Measurements from ENCODE around the gene ZNF451. TPM values are rescaled to one million over a fixed set of nuclear protein-coding genes. Genes with fewer than 3 reads are reported as not detected.

Gene ZNF451
- total RNA-seq, 1 experiment from 2014 or later = 92.3 TPM

DNA sequence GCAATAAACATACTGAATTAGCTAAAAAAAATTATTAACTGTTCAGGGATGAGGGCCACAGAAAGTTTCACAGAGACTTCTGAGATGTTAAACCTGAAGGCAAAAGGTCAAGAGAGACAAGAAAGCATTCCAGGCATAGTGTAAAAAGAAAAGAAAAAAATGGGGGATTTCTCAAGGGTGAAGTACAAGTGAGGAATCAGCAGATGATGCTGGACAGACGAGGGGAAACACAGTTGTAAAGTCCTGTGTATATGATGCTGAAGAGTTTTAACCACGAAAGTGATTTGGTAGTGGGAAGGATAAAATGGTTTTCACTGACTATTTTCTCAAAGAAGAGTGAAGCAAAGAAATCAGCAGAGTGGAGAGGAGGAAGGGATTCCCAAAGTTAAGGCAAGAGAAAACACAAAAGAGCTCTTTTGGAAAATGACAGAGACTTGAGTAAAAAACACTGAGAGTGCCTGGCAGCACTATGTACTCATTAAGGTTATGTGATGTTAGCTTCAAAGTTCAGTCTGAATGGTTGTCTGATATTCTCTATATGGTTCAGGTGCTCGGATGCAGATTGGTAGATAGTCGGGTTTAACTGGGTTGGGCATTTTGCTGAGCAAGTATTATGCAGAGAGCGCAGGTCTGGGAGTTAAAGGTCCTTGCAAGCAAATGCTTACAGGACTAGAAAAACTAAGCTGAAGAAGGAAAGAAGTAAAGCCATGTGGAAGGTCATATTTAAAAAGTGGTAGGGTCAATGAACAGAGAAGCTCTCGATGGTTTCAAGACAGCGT lies 115.8 kb downstream of the ZNF451 start:
- Histone ChIP-seq H3K36me3 (ENCODE audit: insufficient read depth, low read length) (no peaks in the 10 kb centered on the region), H4K20me1 (ENCODE audit: insufficient read depth, low read depth, low read length) (no peaks in the 10 kb centered on the region; the same call in 1 of the 2 replicates), H3K4me2 (ENCODE audit: low read depth, low read length, poor library complexity, severe bottlenecking) (no peak overlapping the region), H3K4me1 (ENCODE audit: low read length) (no peaks in the 10 kb centered on the region), H3K27me3 (ENCODE audit: low read length) (no peaks in the 10 kb centered on the region), H3K9me3 (ENCODE audit: low read length) (no peaks in the 10 kb centered on the region), H2AFZ (ENCODE audit: low read length) (no peak overlapping the region), H3K79me2 (ENCODE audit: low read length) (no peaks in the 10 kb centered on the region), H3K27ac (ENCODE audit: low read length) (no peak overlapping the region), H3K9me2 (replicated peaks; ENCODE audit: insufficient read depth, low read length) (no peaks in the 10 kb centered on the region), H3K9ac (ENCODE audit: low read length) (no peak overlapping the region), H3K4me3 (ENCODE audit: low read length) (no peak overlapping the region)
- no peak for DNase-seq

DNA sequence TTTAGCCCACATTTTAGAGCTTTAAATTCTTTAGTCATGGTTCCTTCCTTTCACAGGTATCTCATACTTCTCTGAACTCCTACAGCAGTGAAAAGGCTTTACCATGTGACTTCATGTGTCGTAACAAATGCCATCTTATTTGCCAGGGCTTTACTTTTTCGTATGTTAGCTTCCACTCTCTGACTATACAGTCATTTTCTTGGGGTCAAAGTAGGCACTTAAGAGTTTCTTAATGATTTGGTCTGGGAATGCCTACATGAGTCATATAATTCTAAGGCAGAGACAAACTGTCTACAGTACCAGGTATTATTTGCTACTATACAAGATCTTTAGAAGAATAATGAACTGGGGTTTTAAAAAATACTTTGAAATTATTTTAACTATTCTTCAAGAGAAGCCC lies 117.2 kb downstream of the ZNF451 start:
- no peaks in the 10 kb centered on the region for H3K9me2 ChIP-seq (replicated peaks; ENCODE audit: insufficient read depth, low read length)
- no peak overlapping the region for H3K4me2 ChIP-seq (ENCODE audit: low read depth, low read length, poor library complexity, severe bottlenecking)
- peaks cover 7% of the 10 kb centered on the region; the same call in 1 of the 2 replicates for H4K20me1 ChIP-seq (ENCODE audit: insufficient read depth, low read depth, low read length)
- H3K36me3 ChIP-seq (ENCODE audit: insufficient read depth, low read length) = no peaks in the 10 kb centered on the region
- H3K27me3 ChIP-seq (ENCODE audit: low read length) = no peaks in the 10 kb centered on the region
- no peak overlapping the region for H2AFZ ChIP-seq (ENCODE audit: low read length)
- H3K4me1 ChIP-seq (ENCODE audit: low read length) = no peaks in the 10 kb centered on the region
- no peaks in the 10 kb centered on the region for H3K9me3 ChIP-seq (ENCODE audit: low read length)
- no peaks in the 10 kb centered on the region for H3K79me2 ChIP-seq (ENCODE audit: low read length)
- H3K9ac ChIP-seq (ENCODE audit: low read length) = no peak overlapping the region
- no peak for DNase-seq
- no peak overlapping the region for H3K4me3 ChIP-seq (ENCODE audit: low read length)
- no peak overlapping the region for H3K27ac ChIP-seq (ENCODE audit: low read length)

DNA sequence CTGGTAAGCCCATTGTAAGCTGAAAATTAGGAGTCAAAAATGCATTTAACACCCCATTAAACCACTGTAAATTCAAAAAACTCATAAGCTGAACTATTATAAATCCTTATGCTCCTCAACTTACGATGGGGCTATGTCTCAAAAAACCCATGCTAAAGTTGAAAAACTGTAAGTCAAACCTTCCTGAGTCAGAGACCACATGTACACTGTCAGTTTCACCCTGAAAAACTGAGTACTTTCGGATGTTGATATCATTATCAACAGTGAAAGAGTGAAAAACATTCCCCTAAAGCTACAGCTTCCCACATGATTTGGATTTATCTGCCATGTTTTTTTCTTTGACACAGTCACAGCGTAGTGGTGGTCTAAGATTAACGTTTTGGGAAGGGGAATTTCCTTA lies 117.9 kb downstream of the ZNF451 start:
- peaks cover 13% of the 10 kb centered on the region; the same call in 1 of the 2 replicates for H4K20me1 ChIP-seq (ENCODE audit: insufficient read depth, low read depth, low read length)
- no peak for DNase-seq
- no peak overlapping the region for H3K4me2 ChIP-seq (ENCODE audit: low read depth, low read length, poor library complexity, severe bottlenecking)
- H3K9ac ChIP-seq (ENCODE audit: low read length) = no peak overlapping the region
- H3K9me3 ChIP-seq (ENCODE audit: low read length) = no peaks in the 10 kb centered on the region
- H3K9me2 ChIP-seq (replicated peaks; ENCODE audit: insufficient read depth, low read length) = no peaks in the 10 kb centered on the region
- no peak overlapping the region for H3K4me3 ChIP-seq (ENCODE audit: low read length)
- H3K4me1 ChIP-seq (ENCODE audit: low read length) = no peaks in the 10 kb centered on the region
- no peaks in the 10 kb centered on the region for H3K36me3 ChIP-seq (ENCODE audit: insufficient read depth, low read length)
- no peak overlapping the region for H2AFZ ChIP-seq (ENCODE audit: low read length)
- H3K27me3 ChIP-seq (ENCODE audit: low read length) = no peaks in the 10 kb centered on the region
- no peaks in the 10 kb centered on the region for H3K79me2 ChIP-seq (ENCODE audit: low read length)
- no peak overlapping the region for H3K27ac ChIP-seq (ENCODE audit: low read length)

DNA sequence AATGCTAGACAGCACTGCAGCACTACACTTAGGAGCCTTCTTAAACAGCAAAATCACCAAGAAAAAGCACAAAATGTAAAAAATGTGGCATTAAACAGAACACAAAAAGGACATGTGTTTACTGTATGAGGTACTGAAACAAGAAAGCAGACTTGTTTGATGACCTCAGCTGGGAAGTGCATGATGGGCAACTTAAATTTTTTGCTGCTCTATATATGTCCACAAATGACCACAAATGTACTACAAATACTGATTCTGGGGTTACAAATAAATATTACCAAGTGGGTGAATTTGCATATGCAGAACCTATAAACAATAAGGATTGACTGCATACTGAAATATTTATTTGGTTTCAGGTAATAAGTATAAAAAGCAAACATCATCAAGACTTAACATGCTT lies 119.0 kb downstream of the ZNF451 start:
- Histone ChIP-seq H3K27ac (ENCODE audit: low read length) (no peak overlapping the region), H3K4me3 (ENCODE audit: low read length) (no peak overlapping the region), H3K9me3 (ENCODE audit: low read length) (no peaks in the 10 kb centered on the region), H3K9ac (ENCODE audit: low read length) (no peak overlapping the region), H3K4me2 (ENCODE audit: low read depth, low read length, poor library complexity, severe bottlenecking) (no peak overlapping the region), H3K4me1 (ENCODE audit: low read length) (no peaks in the 10 kb centered on the region), H3K9me2 (replicated peaks; ENCODE audit: insufficient read depth, low read length) (no peaks in the 10 kb centered on the region), H3K27me3 (ENCODE audit: low read length) (no peaks in the 10 kb centered on the region), H3K36me3 (ENCODE audit: insufficient read depth, low read length) (no peaks in the 10 kb centered on the region), H4K20me1 (ENCODE audit: insufficient read depth, low read depth, low read length) (peaks cover 19% of the 10 kb centered on the region; the same call in 1 of the 2 replicates), H3K79me2 (ENCODE audit: low read length) (no peaks in the 10 kb centered on the region), H2AFZ (ENCODE audit: low read length) (no peak overlapping the region)
- DNase-seq = no peak

DNA sequence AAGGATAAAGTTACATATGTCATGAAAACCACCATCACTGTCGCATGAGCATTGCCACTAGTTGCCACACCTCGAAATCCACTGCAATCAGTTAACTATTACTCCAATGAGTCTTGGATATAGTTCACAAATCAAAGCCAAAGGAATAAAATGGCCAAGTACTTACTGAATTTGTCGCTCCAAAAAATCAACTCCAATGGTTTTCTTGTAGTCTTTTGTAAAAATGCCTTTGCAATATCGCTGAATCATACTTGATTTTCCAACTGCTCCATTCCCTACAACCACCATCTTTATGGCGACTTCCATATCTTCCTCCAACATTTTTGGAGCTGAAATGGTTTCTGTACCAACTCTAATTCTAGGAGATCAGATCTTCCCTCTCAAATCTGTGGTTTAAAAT lies 120.1 kb downstream of the ZNF451 start:
- H3K79me2 ChIP-seq (ENCODE audit: low read length) = no peaks in the 10 kb centered on the region
- DNase-seq = no peak
- H3K27me3 ChIP-seq (ENCODE audit: low read length) = no peaks in the 10 kb centered on the region
- H3K9ac ChIP-seq (ENCODE audit: low read length) = no peak overlapping the region
- peaks cover 28% of the 10 kb centered on the region; the same call in 1 of the 2 replicates for H4K20me1 ChIP-seq (ENCODE audit: insufficient read depth, low read depth, low read length)
- no peaks in the 10 kb centered on the region for H3K4me1 ChIP-seq (ENCODE audit: low read length)
- H3K36me3 ChIP-seq (ENCODE audit: insufficient read depth, low read length) = no peaks in the 10 kb centered on the region
- no peaks in the 10 kb centered on the region for H3K9me2 ChIP-seq (replicated peaks; ENCODE audit: insufficient read depth, low read length)
- no peak overlapping the region for H3K4me2 ChIP-seq (ENCODE audit: low read depth, low read length, poor library complexity, severe bottlenecking)
- H3K27ac ChIP-seq (ENCODE audit: low read length) = no peak overlapping the region
- no peak overlapping the region for H2AFZ ChIP-seq (ENCODE audit: low read length)
- H3K9me3 ChIP-seq (ENCODE audit: low read length) = no peaks in the 10 kb centered on the region
- H3K4me3 ChIP-seq (ENCODE audit: low read length) = no peak overlapping the region

DNA sequence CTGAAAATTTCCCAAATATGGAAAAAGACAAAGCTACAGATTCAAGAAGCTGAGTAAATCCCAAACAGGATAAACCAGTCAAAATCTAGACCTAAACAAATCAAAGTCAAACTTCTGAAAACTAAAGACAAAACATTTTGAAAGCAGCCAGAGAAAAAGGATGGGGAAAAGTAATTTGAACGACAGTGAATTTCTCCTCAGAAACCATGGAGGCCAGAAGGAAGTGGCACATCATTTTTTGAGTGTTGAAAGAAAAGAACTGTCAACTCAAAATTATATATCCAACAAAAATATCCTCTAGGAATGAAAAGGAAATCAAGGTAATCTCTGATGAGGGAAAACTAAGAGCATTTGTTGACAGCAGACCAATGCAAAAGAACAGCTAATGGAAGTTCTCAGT lies 125.3 kb downstream of the ZNF451 start:
- Histone ChIP-seq H3K9me3 (ENCODE audit: low read length) (no peaks in the 10 kb centered on the region), H2AFZ (ENCODE audit: low read length) (no peak overlapping the region), H3K4me3 (ENCODE audit: low read length) (no peak overlapping the region), H3K27ac (ENCODE audit: low read length) (no peak overlapping the region), H3K27me3 (ENCODE audit: low read length) (peaks cover 2% of the 10 kb centered on the region; the same call in 1 of the 2 replicates), H4K20me1 (ENCODE audit: insufficient read depth, low read depth, low read length) (peaks cover 51% of the 10 kb centered on the region), H3K4me1 (ENCODE audit: low read length) (peaks cover under 1% of the 10 kb centered on the region; the same call in 1 of the 2 replicates), H3K79me2 (ENCODE audit: low read length) (peaks cover 3% of the 10 kb centered on the region; the same call in 1 of the 2 replicates), H3K9me2 (replicated peaks; ENCODE audit: insufficient read depth, low read length) (no peaks in the 10 kb centered on the region), H3K36me3 (ENCODE audit: insufficient read depth, low read length) (no peaks in the 10 kb centered on the region), H3K4me2 (ENCODE audit: low read depth, low read length, poor library complexity, severe bottlenecking) (no peak overlapping the region), H3K9ac (ENCODE audit: low read length) (no peak overlapping the region)
- no peak for DNase-seq

DNA sequence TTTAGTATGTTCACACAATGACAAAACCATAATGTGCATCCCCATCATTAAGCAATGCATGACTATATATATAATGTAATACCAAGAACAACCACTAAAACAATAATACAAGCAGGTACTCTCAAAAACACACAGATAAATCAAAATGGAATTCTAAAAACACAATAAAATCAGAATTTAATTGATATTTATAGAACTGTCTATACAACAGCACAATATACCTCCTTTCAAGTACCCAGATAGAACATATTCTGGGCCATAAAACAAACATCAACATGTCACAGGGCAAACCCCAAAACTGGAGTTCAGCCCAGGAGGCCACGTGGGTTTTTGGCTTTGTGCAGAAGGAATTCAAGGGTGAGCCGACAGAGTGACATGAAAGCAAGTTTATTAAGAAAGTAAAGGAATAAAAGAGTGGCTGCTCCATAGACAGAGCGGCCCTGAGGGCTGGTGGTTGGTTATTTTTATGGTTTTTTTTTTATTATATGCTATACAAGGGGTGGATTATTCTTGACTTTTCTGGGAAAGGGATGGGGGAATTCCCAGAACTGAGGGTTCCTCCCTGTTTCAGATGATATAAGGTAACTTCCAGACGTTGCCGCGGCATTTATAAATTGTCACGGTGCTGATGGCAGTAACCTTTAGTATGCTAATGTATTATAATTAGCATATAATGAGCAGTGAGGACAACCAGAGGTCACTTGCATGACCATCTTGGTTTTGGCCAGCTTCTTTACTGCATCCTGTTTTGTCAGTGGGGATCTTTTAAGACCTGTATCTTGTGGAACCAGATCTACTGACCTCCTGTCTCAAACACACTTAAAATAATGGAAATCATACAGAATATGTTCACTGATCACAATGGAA lies 126.5 kb downstream of the ZNF451 start:
- no peak overlapping the region for H2AFZ ChIP-seq (ENCODE audit: low read length)
- peaks cover 3% of the 10 kb centered on the region; the same call in 1 of the 2 replicates for H3K79me2 ChIP-seq (ENCODE audit: low read length)
- no peaks in the 10 kb centered on the region for H3K36me3 ChIP-seq (ENCODE audit: insufficient read depth, low read length)
- no peak overlapping the region for H3K27ac ChIP-seq (ENCODE audit: low read length)
- no peaks in the 10 kb centered on the region for H3K9me3 ChIP-seq (ENCODE audit: low read length)
- H3K4me3 ChIP-seq (ENCODE audit: low read length) = no peak overlapping the region
- H4K20me1 ChIP-seq (ENCODE audit: insufficient read depth, low read depth, low read length) = peaks cover 50% of the 10 kb centered on the region
- no peak overlapping the region for H3K9ac ChIP-seq (ENCODE audit: low read length)
- H3K9me2 ChIP-seq (replicated peaks; ENCODE audit: insufficient read depth, low read length) = no peaks in the 10 kb centered on the region
- peaks cover 9% of the 10 kb centered on the region for H3K4me1 ChIP-seq (ENCODE audit: low read length)
- no peak overlapping the region for H3K4me2 ChIP-seq (ENCODE audit: low read depth, low read length, poor library complexity, severe bottlenecking)
- no peak for DNase-seq
- peaks cover 2% of the 10 kb centered on the region; the same call in 1 of the 2 replicates for H3K27me3 ChIP-seq (ENCODE audit: low read length)

DNA sequence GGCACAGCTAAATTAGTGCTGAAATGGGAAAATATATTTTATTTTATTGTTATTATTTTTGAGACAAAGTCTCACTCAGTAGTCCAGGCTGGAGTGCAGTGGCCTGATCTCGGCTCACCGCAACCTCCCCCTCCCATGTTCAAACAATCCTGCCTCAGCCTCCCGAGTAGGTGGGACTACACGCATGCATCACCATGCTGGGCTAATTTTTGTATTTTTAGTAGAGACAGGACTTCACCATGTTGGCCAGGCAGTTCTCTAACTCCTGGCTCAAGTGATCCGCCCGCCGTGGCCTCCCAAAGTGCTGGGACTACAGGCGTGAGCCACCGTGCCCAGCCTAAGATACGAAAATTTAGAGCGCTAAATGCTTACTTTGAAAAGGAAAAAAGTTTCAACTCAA lies 127.3 kb downstream of the ZNF451 start:
- Histone ChIP-seq H3K36me3 (ENCODE audit: insufficient read depth, low read length) (no peaks in the 10 kb centered on the region), H3K9ac (ENCODE audit: low read length) (no peak overlapping the region), H2AFZ (ENCODE audit: low read length) (no peak overlapping the region), H4K20me1 (ENCODE audit: insufficient read depth, low read depth, low read length) (peaks cover 42% of the 10 kb centered on the region), H3K79me2 (ENCODE audit: low read length) (peaks cover 3% of the 10 kb centered on the region; the same call in 1 of the 2 replicates), H3K9me3 (ENCODE audit: low read length) (no peaks in the 10 kb centered on the region), H3K4me3 (ENCODE audit: low read length) (no peak overlapping the region), H3K27ac (ENCODE audit: low read length) (no peak overlapping the region), H3K4me1 (ENCODE audit: low read length) (peaks cover 9% of the 10 kb centered on the region), H3K4me2 (ENCODE audit: low read depth, low read length, poor library complexity, severe bottlenecking) (no peak overlapping the region), H3K27me3 (ENCODE audit: low read length) (peaks cover 2% of the 10 kb centered on the region; the same call in 1 of the 2 replicates), H3K9me2 (replicated peaks; ENCODE audit: insufficient read depth, low read length) (no peaks in the 10 kb centered on the region)
- DNase-seq = no peak
